H1 (cell line): ENCODE data around the gene DTX2. TPM values are rescaled to one million over a fixed set of nuclear protein-coding genes. Genes with fewer than 3 reads are reported as not detected.
"Not testable (repeated sequence)": the region's sequence is repeated elsewhere in the genome, so short reads cannot be mapped to it uniquely, and the experiment has no call there.

Experiments
- CTCF ChIA-PET: fragments of 300-600 bp; sonication (Branson Sonifier 250); formaldehyde crosslinking; loops from one replicate; lab custom pipeline; 2021; ENCODE audit not compliant: partially characterized antibody; lab: Charles Lee
- POLR2A ChIA-PET: fragments of 300-600 bp; sonication (Branson Sonifier 250); formaldehyde crosslinking; loops from one replicate; lab custom pipeline; 2021; ENCODE audit warnings: inconsistent platforms; ENCODE audit not compliant: partially characterized antibody; lab: Charles Lee
- DNase-seq, 2 experiments: peaks; one replicate each; pipeline versions ENCODE4 v3.0.0 to v3.0.0-alpha.2; 2010 to 2022; ENCODE audit warnings: low spot score in 2 of 2, low read depth in 1 of 2, mixed read lengths in 1 of 2
- FAIRE-seq: peaks from 2 replicates; lab custom pipeline; 2011; peaks lifted over from hg19 to GRCh38; lab: Jason Lieb, UNC
- H2AFZ ChIP-seq: 2 replicates; pipeline ENCODE4 v1.8.1; 2012; ENCODE audit warnings: low read length, inconsistent platforms
- H2AK5ac ChIP-seq: 2 replicates; pipeline ENCODE4 v1.6.1; 2013; ENCODE audit warnings: low read depth, low read length
- H2BK120ac ChIP-seq: replicated peaks from 2 replicates; pipeline ENCODE3; 2013; ENCODE audit warnings: low read depth, low read length, inconsistent platforms
- H2BK12ac ChIP-seq: 2 replicates; pipeline ENCODE4 v1.6.1; 2013; ENCODE audit warnings: low read depth, low read length
- H2BK15ac ChIP-seq: 2 replicates; pipeline ENCODE4 v1.6.1; 2013; ENCODE audit warnings: low read length
- H2BK20ac ChIP-seq: 2 replicates; pipeline ENCODE4 v1.6.1; 2013; ENCODE audit warnings: low read length
- H2BK5ac ChIP-seq: 2 replicates; pipeline ENCODE4 v1.6.1; 2013; ENCODE audit warnings: low read depth, low read length
- H3K14ac ChIP-seq: 2 replicates; pipeline ENCODE4 v1.6.1; 2013; ENCODE audit warnings: inconsistent platforms; ENCODE audit not compliant: insufficient read length
- H3K18ac ChIP-seq: 2 replicates; pipeline ENCODE4 v1.6.1; 2013; ENCODE audit warnings: low read length; ENCODE audit errors: extremely low read depth
- H3K23ac ChIP-seq: 2 replicates; pipeline ENCODE4 v1.6.1; 2013; ENCODE audit warnings: inconsistent platforms; ENCODE audit not compliant: insufficient read length
- H3K23me2 ChIP-seq: 2 replicates; pipeline ENCODE4 v1.6.1; 2013; ENCODE audit warnings: low read depth, low read length
- H3K27ac ChIP-seq: 2 replicates; pipeline ENCODE4 v1.6.1; 2011; ENCODE audit warnings: low read depth, low read length, inconsistent platforms
- H3K27me3 ChIP-seq, 4 experiments: replicated peaks in 1 of 4; 1 replicate in 1 of 4; 2 replicates in 3 of 4; pipeline versions ENCODE4 v1.6.1 to v1.8.1; 2011 to 2013; ENCODE audit warnings: low read length in 3 of 4, mild to moderate bottlenecking in 3 of 4, inconsistent platforms in 2 of 4, mixed read lengths in 2 of 4, moderate library complexity in 1 of 4; ENCODE audit not compliant: control insufficient read depth in 3 of 4, insufficient read depth in 3 of 4; ENCODE audit errors: extremely low read depth in 1 of 4
- H3K36me3 ChIP-seq, 4 experiments: 2 replicates each; pipeline versions ENCODE4 v1.6.1 to v1.8.1; 2011 to 2013; ENCODE audit warnings: mild to moderate bottlenecking in 4 of 4, low read length in 3 of 4, moderate library complexity in 2 of 4, control low read depth in 1 of 4, inconsistent platforms in 1 of 4; ENCODE audit not compliant: insufficient read depth in 4 of 4, control insufficient read depth in 2 of 4
- H3K4ac ChIP-seq: replicated peaks from 2 replicates; pipeline ENCODE3; 2013; ENCODE audit warnings: low read length, low read depth, mixed read lengths, inconsistent platforms; ENCODE audit not compliant: insufficient read length
- H3K4me1 ChIP-seq, 4 experiments: replicated peaks in 1 of 4; 1 replicate in 1 of 4; 2 replicates in 3 of 4; pipeline versions ENCODE4 v1.6.1 to v1.8.1; 2011 to 2013; ENCODE audit warnings: low read length in 3 of 4, inconsistent platforms in 2 of 4, mixed read lengths in 1 of 4; ENCODE audit not compliant: insufficient read depth in 4 of 4, control insufficient read depth in 3 of 4
- H3K4me2 ChIP-seq, 2 experiments: 2 replicates each; pipeline versions ENCODE4 v1.6.1 to v1.8.1; 2011 to 2013; ENCODE audit warnings: low read depth in 2 of 2, low read length in 2 of 2, control low read depth in 1 of 2, inconsistent platforms in 1 of 2, mild to moderate bottlenecking in 1 of 2; ENCODE audit not compliant: insufficient read depth in 1 of 2
- H3K4me3 ChIP-seq, 4 experiments: fragments of 200-600, 300-600 bp in 1 of 4; sonication (generic), shearing (Covaris generic), sonication (Bioruptor Twin) in 1 of 4; 2 replicates each; pipeline versions ENCODE4 v1.5.1 to v1.8.1; 2011 to 2016; ENCODE audit warnings: low read length in 4 of 4, low read depth in 3 of 4, control low read depth in 2 of 4, inconsistent platforms in 2 of 4, mild to moderate bottlenecking in 2 of 4, mixed read lengths in 1 of 4, moderate library complexity in 1 of 4; ENCODE audit not compliant: insufficient read depth in 2 of 4; ENCODE audit errors: extremely low read depth in 1 of 4
- H3K56ac ChIP-seq: replicated peaks from 2 replicates; pipeline ENCODE3; 2013; ENCODE audit warnings: low read depth, mild to moderate bottlenecking, mixed read lengths, low read length, inconsistent platforms; ENCODE audit not compliant: insufficient read length
- H3K79me1 ChIP-seq: 2 replicates; pipeline ENCODE4 v1.6.1; 2013; ENCODE audit warnings: low read depth, low read length, control low read depth
- H3K79me2 ChIP-seq, 2 experiments: 2 replicates each; pipeline versions ENCODE4 v1.6.1 to v1.8.1; 2012 to 2013; ENCODE audit warnings: low read length in 2 of 2, mild to moderate bottlenecking in 2 of 2, inconsistent platforms in 1 of 2; ENCODE audit not compliant: insufficient read depth in 2 of 2, control insufficient read depth in 1 of 2
- H3K9ac ChIP-seq, 4 experiments: replicated peaks in 1 of 4; 1 replicate in 1 of 4; 2 replicates in 3 of 4; pipeline versions ENCODE4 v1.6.1 to v1.8.1; 2011 to 2013; ENCODE audit warnings: low read depth in 3 of 4, low read length in 3 of 4, control low read depth in 2 of 4, mild to moderate bottlenecking in 2 of 4, moderate library complexity in 2 of 4, inconsistent platforms in 1 of 4; ENCODE audit errors: extremely low read depth in 1 of 4
- H3K9me3 ChIP-seq, 2 experiments: 2 replicates each; pipeline versions ENCODE4 v1.6.1 to v1.8.1; 2012 to 2013; ENCODE audit warnings: mild to moderate bottlenecking in 2 of 2, moderate library complexity in 2 of 2, control low read depth in 1 of 2, inconsistent platforms in 1 of 2, low read depth in 1 of 2, low read length in 1 of 2, mixed read lengths in 1 of 2; ENCODE audit not compliant: insufficient read depth in 2 of 2
- H4K20me1 ChIP-seq, 2 experiments: replicated peaks in 1 of 2; 2 replicates each; pipeline versions ENCODE3 to v1.8.1; 2011 to 2013; ENCODE audit warnings: inconsistent platforms in 2 of 2, low read length in 2 of 2, mild to moderate bottlenecking in 1 of 2; ENCODE audit not compliant: insufficient read depth in 2 of 2, control insufficient read depth in 1 of 2
- H4K5ac ChIP-seq: 2 replicates; pipeline ENCODE4 v1.6.1; 2013; ENCODE audit warnings: low read length, low read depth, mixed read lengths, inconsistent platforms; ENCODE audit not compliant: insufficient read length
- H4K8ac ChIP-seq: 2 replicates; pipeline ENCODE4 v1.8.0; 2013; ENCODE audit warnings: mild to moderate bottlenecking, moderate library complexity, low read length, inconsistent platforms; ENCODE audit not compliant: insufficient read depth; ENCODE audit errors: extremely low read depth
- H4K91ac ChIP-seq: replicated peaks from 2 replicates; pipeline ENCODE3; 2013; ENCODE audit warnings: low read length, mixed read lengths, inconsistent platforms; ENCODE audit not compliant: insufficient read length
- WGBS, 2 experiments: shearing (Covaris generic) in 1 of 2; methylation state at CpG; one replicate each; pipeline versions ENCODE4 v1.1.6 to v1.1.7; 2013 to 2015; ENCODE audit warnings: low lambda C conversion rate in 2 of 2, mixed read lengths in 2 of 2, inconsistent platforms in 1 of 2, low coverage in 1 of 2, missing lambda C conversion rate in 1 of 2; ENCODE audit not compliant: insufficient replicate concordance in 2 of 2, insufficient coverage in 1 of 2, insufficient read length in 1 of 2; ENCODE audit errors: extremely low coverage in 1 of 2, missing lambda C conversion rate in 1 of 2; 5-methylcytosine and 5-hydroxymethylcytosine counted together
- polyA plus RNA-seq, 7 experiments: library from polyadenylated mRNA; depleted of rRNA in 3 of 7; stranded (reverse) in 5 of 7; unstranded in 2 of 7; fragments of >200 nt in 5 of 7; fragments of 200-250 nt in 2 of 7; gene quantifications; 1 replicate in 5 of 7; 2 replicates in 1 of 7; 4 replicates in 1 of 7; pipeline versions ENCODE4 v1.2.1 to v1.2.3, GENCODE V29; 2011 to 2013; ENCODE audit warnings: missing spikeins in 2 of 7, mixed read lengths in 2 of 7
- total RNA-seq: library from RNA; stranded (reverse); fragmentation: NEBNext Ultra II Directional; extraction: Animal tissue kit (Norgen Biotek cat#: 25700); gene quantifications from 2 replicates; pipeline ENCODE4 v1.2.1, GENCODE V29; 2021

Gene DTX2
- total and polyA plus RNA-seq, 2 of the 8 experiments (the other 6 are each of a cell fraction or from before 2014, with no cell fraction given) = 37.4 to 59.1 TPM

GRCh38 chr7:76482660-76483059 lies 21.2 kb downstream of the DTX2 start:
- CTCF ChIA-PET, H3K23ac ChIP-seq, H3K4ac ChIP-seq, H3K79me1 ChIP-seq, H3K79me2 ChIP-seq, H3K27me3 ChIP-seq, H4K5ac ChIP-seq, H2BK5ac ChIP-seq, H2AFZ ChIP-seq, H4K8ac ChIP-seq, H4K20me1 ChIP-seq, DNase-seq, H3K9me3 ChIP-seq, H3K18ac ChIP-seq, H3K14ac ChIP-seq, H2BK15ac ChIP-seq, H2BK20ac ChIP-seq, H3K9ac ChIP-seq, H2AK5ac ChIP-seq, H3K23me2 ChIP-seq, H3K4me1 ChIP-seq, H3K4me2 ChIP-seq, H4K91ac ChIP-seq, POLR2A ChIA-PET, H2BK12ac ChIP-seq, H3K56ac ChIP-seq, H3K27ac ChIP-seq, H2BK120ac ChIP-seq, H3K4me3 ChIP-seq, FAIRE-seq: not testable (repeated sequence)
- peaks cover 0 to 11% (median 3%) of the 10 kb centered on the region in 4 experiments; a peak in 2 of 8 replicates for H3K36me3 ChIP-seq
- WGBS, 2 experiments = 95% methylated on average over 20 of the region's 24 CpGs; no CpG with 5 or more reads in 1 of the 2 experiments

- H2BK120ac ChIP-seq, H3K56ac ChIP-seq, H3K14ac ChIP-seq, H2BK5ac ChIP-seq, H2AK5ac ChIP-seq, H3K4ac ChIP-seq, H4K8ac ChIP-seq, H4K5ac ChIP-seq, H3K4me1 ChIP-seq, CTCF ChIA-PET, H3K79me2 ChIP-seq, POLR2A ChIA-PET, FAIRE-seq, H3K9ac ChIP-seq, DNase-seq, H2BK15ac ChIP-seq, H3K18ac ChIP-seq, H3K23me2 ChIP-seq, H2AFZ ChIP-seq, H2BK20ac ChIP-seq, H4K91ac ChIP-seq, H3K9me3 ChIP-seq, H3K23ac ChIP-seq, H4K20me1 ChIP-seq, H3K27me3 ChIP-seq, H3K27ac ChIP-seq, H3K4me3 ChIP-seq, H3K4me2 ChIP-seq, H3K79me1 ChIP-seq, H2BK12ac ChIP-seq: not testable (repeated sequence)
- H3K36me3 ChIP-seq = peaks cover 0 to 11% (median 3%) of the 10 kb centered on the region in 4 experiments; a peak in 2 of 8 replicates
- 89% methylated on average over 5 of the region's 17 CpGs; no CpG with 5 or more reads in 1 of the 2 experiments for WGBS, 2 experiments
These were observed 21.6 kb downstream of the DTX2 start for GRCh38 chr7:76483081-76483480.
